ENCODE results near the gene FLVCR2.

Gene FLVCR2, protein sequence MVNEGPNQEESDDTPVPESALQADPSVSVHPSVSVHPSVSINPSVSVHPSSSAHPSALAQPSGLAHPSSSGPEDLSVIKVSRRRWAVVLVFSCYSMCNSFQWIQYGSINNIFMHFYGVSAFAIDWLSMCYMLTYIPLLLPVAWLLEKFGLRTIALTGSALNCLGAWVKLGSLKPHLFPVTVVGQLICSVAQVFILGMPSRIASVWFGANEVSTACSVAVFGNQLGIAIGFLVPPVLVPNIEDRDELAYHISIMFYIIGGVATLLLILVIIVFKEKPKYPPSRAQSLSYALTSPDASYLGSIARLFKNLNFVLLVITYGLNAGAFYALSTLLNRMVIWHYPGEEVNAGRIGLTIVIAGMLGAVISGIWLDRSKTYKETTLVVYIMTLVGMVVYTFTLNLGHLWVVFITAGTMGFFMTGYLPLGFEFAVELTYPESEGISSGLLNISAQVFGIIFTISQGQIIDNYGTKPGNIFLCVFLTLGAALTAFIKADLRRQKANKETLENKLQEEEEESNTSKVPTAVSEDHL

DNA sequence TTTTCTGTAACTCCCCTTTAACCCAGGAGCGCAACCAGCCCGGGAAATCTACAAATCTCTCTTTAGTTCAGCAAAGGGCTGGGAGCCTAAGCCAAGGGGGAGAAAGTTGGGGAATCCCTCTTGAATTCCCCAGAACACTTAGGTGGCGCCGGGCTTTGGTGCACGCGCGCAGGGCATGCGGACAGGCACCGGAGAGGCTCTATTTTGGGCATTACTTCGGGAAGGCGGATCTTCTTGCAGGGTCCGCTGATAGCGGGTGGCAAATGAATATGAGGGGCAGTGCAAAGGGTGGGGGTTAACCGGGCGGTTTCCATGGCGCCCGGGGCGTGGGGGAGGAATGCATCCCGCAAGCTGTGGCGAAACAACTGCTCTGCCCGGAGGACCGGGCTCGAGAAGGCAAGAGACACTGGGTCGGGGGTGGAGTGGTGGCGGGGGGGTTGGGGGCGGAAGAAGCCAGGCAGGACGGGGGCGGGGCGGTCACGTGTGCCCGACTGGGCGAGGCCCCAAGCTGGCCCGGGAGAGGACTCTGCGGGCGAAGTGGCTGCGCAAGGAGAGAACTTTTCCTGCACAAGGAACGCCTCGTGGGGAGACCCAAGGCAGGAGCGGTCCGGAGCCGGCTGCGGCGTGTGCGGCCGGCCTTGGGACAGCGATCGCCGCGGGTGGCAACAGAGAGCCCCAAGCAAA, at the start of gene FLVCR2:
Gene FLVCR2, plus strand, starts transcription at position 519 of the 684 bp plus-strand sequence. CDS start 353 bp downstream, outside the sequence.
- TF ChIP-seq, protein P1, sequence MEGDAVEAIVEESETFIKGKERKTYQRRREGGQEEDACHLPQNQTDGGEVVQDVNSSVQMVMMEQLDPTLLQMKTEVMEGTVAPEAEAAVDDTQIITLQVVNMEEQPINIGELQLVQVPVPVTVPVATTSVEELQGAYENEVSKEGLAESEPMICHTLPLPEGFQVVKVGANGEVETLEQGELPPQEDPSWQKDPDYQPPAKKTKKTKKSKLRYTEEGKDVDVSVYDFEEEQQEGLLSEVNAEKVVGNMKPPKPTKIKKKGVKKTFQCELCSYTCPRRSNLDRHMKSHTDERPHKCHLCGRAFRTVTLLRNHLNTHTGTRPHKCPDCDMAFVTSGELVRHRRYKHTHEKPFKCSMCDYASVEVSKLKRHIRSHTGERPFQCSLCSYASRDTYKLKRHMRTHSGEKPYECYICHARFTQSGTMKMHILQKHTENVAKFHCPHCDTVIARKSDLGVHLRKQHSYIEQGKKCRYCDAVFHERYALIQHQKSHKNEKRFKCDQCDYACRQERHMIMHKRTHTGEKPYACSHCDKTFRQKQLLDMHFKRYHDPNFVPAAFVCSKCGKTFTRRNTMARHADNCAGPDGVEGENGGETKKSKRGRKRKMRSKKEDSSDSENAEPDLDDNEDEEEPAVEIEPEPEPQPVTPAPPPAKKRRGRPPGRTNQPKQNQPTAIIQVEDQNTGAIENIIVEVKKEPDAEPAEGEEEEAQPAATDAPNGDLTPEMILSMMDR (IDR thresholded peaks at IDR 0.05) = no peak

DNA sequence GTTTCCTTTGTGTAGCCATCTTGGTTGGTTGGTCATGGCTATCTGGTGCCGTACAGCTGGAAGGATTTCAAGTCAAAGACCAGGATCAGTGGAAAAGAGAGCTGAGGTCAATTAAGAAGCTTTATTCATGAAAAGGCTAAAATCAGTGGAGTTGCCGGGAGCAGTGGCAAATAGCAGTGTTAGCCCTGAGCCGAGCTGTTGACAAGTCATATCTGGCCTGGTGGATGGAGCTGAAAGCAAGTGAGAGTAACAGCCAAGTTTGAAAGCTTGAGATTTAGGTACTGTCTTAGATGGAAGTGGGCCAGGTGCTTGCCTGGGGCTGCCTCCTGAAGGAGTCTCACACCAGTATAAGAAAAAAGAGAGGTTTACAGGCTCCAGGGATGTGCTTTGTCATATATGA, 47.2 kb upstream of the FLVCR2 start:
- TF ChIP-seq, protein P1 (IDR thresholded peaks at IDR 0.05) = no peak

DNA sequence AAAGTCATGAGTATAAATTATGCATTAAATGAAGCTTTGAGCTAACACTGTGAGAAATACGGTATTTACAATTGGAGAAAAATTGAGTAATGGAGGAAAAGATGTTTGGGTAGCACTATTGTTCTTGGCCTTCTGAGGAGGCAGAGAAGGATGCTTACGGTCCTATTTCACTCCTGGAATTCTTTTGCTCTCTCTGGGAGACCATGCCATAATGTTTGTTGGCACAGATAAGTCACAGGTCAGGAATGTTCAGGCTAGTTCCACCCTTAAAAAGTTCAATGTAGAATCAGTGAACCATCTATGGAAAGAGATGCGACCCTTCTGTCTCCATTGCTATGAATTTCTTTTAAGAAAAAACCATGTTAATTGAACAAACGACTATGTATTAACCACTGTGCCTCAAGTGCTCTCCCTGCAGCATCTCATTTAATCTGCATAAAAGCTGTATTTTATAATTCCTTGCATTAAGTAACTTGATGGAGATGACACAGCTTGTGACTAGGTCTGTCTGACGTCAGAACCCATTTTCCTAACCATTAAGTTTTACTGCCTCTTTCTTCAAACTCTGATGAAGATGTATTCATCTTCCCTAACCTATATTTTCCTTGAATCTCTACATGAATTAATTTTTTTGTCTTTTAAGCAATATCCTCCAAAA, 46.6 kb upstream of the FLVCR2 start:
- TF ChIP-seq, protein P1 (IDR thresholded peaks at IDR 0.05) = no peak

DNA sequence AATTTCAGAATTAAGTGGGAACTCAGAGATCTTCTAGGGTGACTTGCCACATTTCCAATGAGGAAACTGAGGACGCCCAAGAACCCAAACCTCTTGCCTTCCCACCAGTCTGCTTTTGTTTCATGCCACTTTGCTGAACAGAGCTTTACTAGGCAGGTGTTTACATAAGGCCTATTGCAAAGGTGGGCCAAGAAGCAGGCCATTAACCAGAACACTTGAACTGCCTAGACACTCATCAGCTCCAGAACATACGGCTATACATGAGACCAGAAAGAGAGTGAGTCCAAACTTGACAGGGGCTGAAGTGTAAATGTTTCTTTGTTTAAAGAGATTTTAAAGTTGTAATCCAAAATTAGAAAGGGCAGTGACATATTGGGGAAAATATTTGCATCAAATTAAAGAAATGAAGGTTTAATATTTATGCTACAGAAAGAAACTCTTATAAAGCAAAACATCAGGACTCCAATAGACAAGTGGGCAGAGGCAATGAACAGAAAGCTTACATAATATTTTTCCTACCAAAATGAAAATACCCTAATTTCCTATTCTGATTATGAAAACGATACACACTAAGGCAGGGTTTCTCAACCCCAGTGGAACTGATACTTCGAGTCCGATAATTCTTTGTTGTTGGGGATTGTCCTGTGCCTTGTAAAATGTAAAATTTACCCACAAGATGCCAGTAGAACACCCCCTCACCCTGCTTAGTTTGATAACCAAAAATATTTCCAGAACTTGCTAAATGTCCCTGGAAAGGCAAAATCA, 44.4 kb upstream of the FLVCR2 start:
- TF ChIP-seq, protein P1 (IDR thresholded peaks at IDR 0.05) = no peak

DNA sequence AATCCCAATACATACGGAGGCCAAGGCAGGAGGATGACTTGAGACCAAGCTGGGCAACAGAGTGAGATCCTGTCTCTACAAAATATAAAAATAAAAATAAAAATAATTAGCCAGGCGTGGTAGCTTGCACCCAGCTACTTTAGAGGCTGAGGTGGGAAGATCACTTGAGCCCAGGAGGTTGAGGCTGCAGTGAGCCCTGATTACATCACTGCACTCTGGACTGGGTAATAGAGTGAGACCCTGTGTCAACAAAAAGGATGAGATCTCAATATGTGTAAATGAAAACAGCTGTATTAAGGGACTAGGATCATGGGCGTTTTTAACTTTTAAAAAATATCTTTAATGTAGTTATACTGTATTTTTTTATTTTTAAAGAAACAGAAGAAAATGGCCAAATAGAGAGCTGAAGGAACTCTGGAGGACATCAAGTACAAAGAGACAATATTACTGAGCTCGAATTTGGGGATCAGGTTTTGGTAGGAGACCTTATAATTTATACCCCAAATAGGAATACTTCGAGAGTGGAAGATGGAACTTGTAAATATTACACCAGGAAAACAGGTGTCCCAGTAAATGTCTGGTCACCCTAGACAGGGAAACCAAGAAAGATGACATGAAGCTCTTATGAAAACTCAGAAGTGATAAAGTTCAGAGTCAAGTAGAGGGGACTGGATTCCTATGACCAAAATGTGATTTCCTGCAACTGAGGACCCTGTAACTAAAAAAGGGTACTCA, 43.1 kb upstream of the FLVCR2 start:
- TF ChIP-seq, protein P1 (IDR thresholded peaks at IDR 0.05) = no peak

DNA sequence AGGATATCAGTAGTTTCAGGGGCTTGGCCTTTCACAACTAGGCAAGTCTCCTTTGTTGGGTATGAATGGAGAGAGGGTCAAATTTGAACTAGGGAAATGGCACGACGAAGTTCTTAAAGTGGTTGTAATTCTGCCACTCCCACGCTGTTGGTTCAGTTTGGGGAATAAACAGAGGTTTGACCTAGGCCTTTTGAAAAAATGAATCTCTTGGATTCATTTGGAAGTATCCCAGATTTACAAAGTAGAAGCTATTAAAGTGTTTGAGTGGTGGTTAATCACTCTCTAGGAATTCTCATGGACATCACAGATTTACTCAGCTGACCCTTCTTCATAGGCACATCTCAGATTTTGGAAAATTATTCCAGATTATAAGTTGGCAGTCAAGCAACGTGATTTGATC, 41.3 kb upstream of the FLVCR2 start:
- TF ChIP-seq, protein P1 (IDR thresholded peaks at IDR 0.05) = no peak

Measured in LNCAP (cell line).